H1 (cell line): ENCODE measurements around the gene GRHL3. TPM values are rescaled to one million over a fixed set of nuclear protein-coding genes. Genes with fewer than 3 reads are reported as not detected.
A peak's percentile ranks its signal among the peaks of the same experiment; 100 is the strongest.

Experiments
- CTCF ChIA-PET: fragments of 300-600 bp; sonication (Branson Sonifier 250); formaldehyde crosslinking; loops from one replicate; lab custom pipeline; 2021; ENCODE audit not compliant: partially characterized antibody; lab: Charles Lee
- POLR2A ChIA-PET: fragments of 300-600 bp; sonication (Branson Sonifier 250); formaldehyde crosslinking; loops from one replicate; lab custom pipeline; 2021; ENCODE audit warnings: inconsistent platforms; ENCODE audit not compliant: partially characterized antibody; lab: Charles Lee
- DNase-seq, 2 experiments: peaks; one replicate each; pipeline versions ENCODE4 v3.0.0 to v3.0.0-alpha.2; 2010 to 2022; ENCODE audit warnings: low spot score in 2 of 2, low read depth in 1 of 2, mixed read lengths in 1 of 2
- FAIRE-seq: peaks from 2 replicates; lab custom pipeline; 2011; peaks lifted over from hg19 to GRCh38; lab: Jason Lieb, UNC
- H2AFZ ChIP-seq: 2 replicates; pipeline ENCODE4 v1.8.1; 2012; ENCODE audit warnings: low read length, inconsistent platforms
- H2AK5ac ChIP-seq: 2 replicates; pipeline ENCODE4 v1.6.1; 2013; ENCODE audit warnings: low read depth, low read length
- H2BK120ac ChIP-seq: replicated peaks from 2 replicates; pipeline ENCODE3; 2013; ENCODE audit warnings: low read depth, low read length, inconsistent platforms
- H2BK12ac ChIP-seq: 2 replicates; pipeline ENCODE4 v1.6.1; 2013; ENCODE audit warnings: low read depth, low read length
- H2BK15ac ChIP-seq: 2 replicates; pipeline ENCODE4 v1.6.1; 2013; ENCODE audit warnings: low read length
- H2BK20ac ChIP-seq: 2 replicates; pipeline ENCODE4 v1.6.1; 2013; ENCODE audit warnings: low read length
- H2BK5ac ChIP-seq: 2 replicates; pipeline ENCODE4 v1.6.1; 2013; ENCODE audit warnings: low read depth, low read length
- H3K14ac ChIP-seq: 2 replicates; pipeline ENCODE4 v1.6.1; 2013; ENCODE audit warnings: inconsistent platforms; ENCODE audit not compliant: insufficient read length
- H3K18ac ChIP-seq: 2 replicates; pipeline ENCODE4 v1.6.1; 2013; ENCODE audit warnings: low read length; ENCODE audit errors: extremely low read depth
- H3K23ac ChIP-seq: 2 replicates; pipeline ENCODE4 v1.6.1; 2013; ENCODE audit warnings: inconsistent platforms; ENCODE audit not compliant: insufficient read length
- H3K23me2 ChIP-seq: 2 replicates; pipeline ENCODE4 v1.6.1; 2013; ENCODE audit warnings: low read depth, low read length
- H3K27ac ChIP-seq: 2 replicates; pipeline ENCODE4 v1.6.1; 2011; ENCODE audit warnings: low read depth, low read length, inconsistent platforms
- H3K27me3 ChIP-seq, 4 experiments: replicated peaks in 1 of 4; 1 replicate in 1 of 4; 2 replicates in 3 of 4; pipeline versions ENCODE4 v1.6.1 to v1.8.1; 2011 to 2013; ENCODE audit warnings: low read length in 3 of 4, mild to moderate bottlenecking in 3 of 4, inconsistent platforms in 2 of 4, mixed read lengths in 2 of 4, moderate library complexity in 1 of 4; ENCODE audit not compliant: control insufficient read depth in 3 of 4, insufficient read depth in 3 of 4; ENCODE audit errors: extremely low read depth in 1 of 4
- H3K36me3 ChIP-seq, 4 experiments: 2 replicates each; pipeline versions ENCODE4 v1.6.1 to v1.8.1; 2011 to 2013; ENCODE audit warnings: mild to moderate bottlenecking in 4 of 4, low read length in 3 of 4, moderate library complexity in 2 of 4, control low read depth in 1 of 4, inconsistent platforms in 1 of 4; ENCODE audit not compliant: insufficient read depth in 4 of 4, control insufficient read depth in 2 of 4
- H3K4ac ChIP-seq: replicated peaks from 2 replicates; pipeline ENCODE3; 2013; ENCODE audit warnings: low read length, low read depth, mixed read lengths, inconsistent platforms; ENCODE audit not compliant: insufficient read length
- H3K4me1 ChIP-seq, 4 experiments: replicated peaks in 1 of 4; 1 replicate in 1 of 4; 2 replicates in 3 of 4; pipeline versions ENCODE4 v1.6.1 to v1.8.1; 2011 to 2013; ENCODE audit warnings: low read length in 3 of 4, inconsistent platforms in 2 of 4, mixed read lengths in 1 of 4; ENCODE audit not compliant: insufficient read depth in 4 of 4, control insufficient read depth in 3 of 4
- H3K4me2 ChIP-seq, 2 experiments: 2 replicates each; pipeline versions ENCODE4 v1.6.1 to v1.8.1; 2011 to 2013; ENCODE audit warnings: low read depth in 2 of 2, low read length in 2 of 2, control low read depth in 1 of 2, inconsistent platforms in 1 of 2, mild to moderate bottlenecking in 1 of 2; ENCODE audit not compliant: insufficient read depth in 1 of 2
- H3K4me3 ChIP-seq, 4 experiments: fragments of 200-600, 300-600 bp in 1 of 4; sonication (generic), shearing (Covaris generic), sonication (Bioruptor Twin) in 1 of 4; 2 replicates each; pipeline versions ENCODE4 v1.5.1 to v1.8.1; 2011 to 2016; ENCODE audit warnings: low read length in 4 of 4, low read depth in 3 of 4, control low read depth in 2 of 4, inconsistent platforms in 2 of 4, mild to moderate bottlenecking in 2 of 4, mixed read lengths in 1 of 4, moderate library complexity in 1 of 4; ENCODE audit not compliant: insufficient read depth in 2 of 4; ENCODE audit errors: extremely low read depth in 1 of 4
- H3K56ac ChIP-seq: replicated peaks from 2 replicates; pipeline ENCODE3; 2013; ENCODE audit warnings: low read depth, mild to moderate bottlenecking, mixed read lengths, low read length, inconsistent platforms; ENCODE audit not compliant: insufficient read length
- H3K79me1 ChIP-seq: 2 replicates; pipeline ENCODE4 v1.6.1; 2013; ENCODE audit warnings: low read depth, low read length, control low read depth
- H3K79me2 ChIP-seq, 2 experiments: 2 replicates each; pipeline versions ENCODE4 v1.6.1 to v1.8.1; 2012 to 2013; ENCODE audit warnings: low read length in 2 of 2, mild to moderate bottlenecking in 2 of 2, inconsistent platforms in 1 of 2; ENCODE audit not compliant: insufficient read depth in 2 of 2, control insufficient read depth in 1 of 2
- H3K9ac ChIP-seq, 4 experiments: replicated peaks in 1 of 4; 1 replicate in 1 of 4; 2 replicates in 3 of 4; pipeline versions ENCODE4 v1.6.1 to v1.8.1; 2011 to 2013; ENCODE audit warnings: low read depth in 3 of 4, low read length in 3 of 4, control low read depth in 2 of 4, mild to moderate bottlenecking in 2 of 4, moderate library complexity in 2 of 4, inconsistent platforms in 1 of 4; ENCODE audit errors: extremely low read depth in 1 of 4
- H3K9me3 ChIP-seq, 2 experiments: 2 replicates each; pipeline versions ENCODE4 v1.6.1 to v1.8.1; 2012 to 2013; ENCODE audit warnings: mild to moderate bottlenecking in 2 of 2, moderate library complexity in 2 of 2, control low read depth in 1 of 2, inconsistent platforms in 1 of 2, low read depth in 1 of 2, low read length in 1 of 2, mixed read lengths in 1 of 2; ENCODE audit not compliant: insufficient read depth in 2 of 2
- H4K20me1 ChIP-seq, 2 experiments: replicated peaks in 1 of 2; 2 replicates each; pipeline versions ENCODE3 to v1.8.1; 2011 to 2013; ENCODE audit warnings: inconsistent platforms in 2 of 2, low read length in 2 of 2, mild to moderate bottlenecking in 1 of 2; ENCODE audit not compliant: insufficient read depth in 2 of 2, control insufficient read depth in 1 of 2
- H4K5ac ChIP-seq: 2 replicates; pipeline ENCODE4 v1.6.1; 2013; ENCODE audit warnings: low read length, low read depth, mixed read lengths, inconsistent platforms; ENCODE audit not compliant: insufficient read length
- H4K8ac ChIP-seq: 2 replicates; pipeline ENCODE4 v1.8.0; 2013; ENCODE audit warnings: mild to moderate bottlenecking, moderate library complexity, low read length, inconsistent platforms; ENCODE audit not compliant: insufficient read depth; ENCODE audit errors: extremely low read depth
- H4K91ac ChIP-seq: replicated peaks from 2 replicates; pipeline ENCODE3; 2013; ENCODE audit warnings: low read length, mixed read lengths, inconsistent platforms; ENCODE audit not compliant: insufficient read length
- BCL11A ChIP-seq, 2 experiments: IDR thresholded peaks; one replicate each; pipeline ENCODE4 v1.6.1; 2011; ENCODE audit warnings: low read depth in 2 of 2, low read length in 2 of 2, mild to moderate bottlenecking in 2 of 2
- CBX8 ChIP-seq: fragments of 300-800, 300-1000 bp; sonication (generic); IDR thresholded peaks from 2 replicates; pipeline ENCODE4 v1.7.1; 2016; ENCODE audit warnings: low read depth, low read length, borderline replicate concordance
- CEBPB ChIP-seq: IDR thresholded peaks from 2 replicates; pipeline ENCODE4 v1.6.1; 2012; ENCODE audit warnings: low read depth, low read length
- CTCF ChIP-seq, 3 experiments: IDR thresholded peaks; 1 replicate in 2 of 3; 2 replicates in 1 of 3; pipeline versions ENCODE4 v1.5.1 to v1.6.1; 2011; ENCODE audit warnings: low read length in 3 of 3, mild to moderate bottlenecking in 3 of 3, inconsistent platforms in 2 of 3, low read depth in 1 of 3, moderate library complexity in 1 of 3; ENCODE audit not compliant: insufficient read depth in 1 of 3; ENCODE audit errors: control extremely low read depth in 1 of 3
- FOSL1 ChIP-seq: IDR thresholded peaks from 2 replicates; pipeline ENCODE4 v1.6.1; 2011; ENCODE audit warnings: mild to moderate bottlenecking, low read depth, low read length, moderate library complexity; ENCODE audit not compliant: insufficient read depth
- POLR2AphosphoS5 ChIP-seq: IDR thresholded peaks from 2 replicates; pipeline ENCODE4 v1.6.1; 2011; ENCODE audit warnings: low read depth, low read length
- POU5F1 ChIP-seq: IDR thresholded peaks from 2 replicates; pipeline ENCODE4 v1.6.1; 2011; ENCODE audit warnings: low read depth, mild to moderate bottlenecking, low read length, moderate library complexity
- SP1 ChIP-seq: IDR thresholded peaks from 2 replicates; pipeline ENCODE4 v1.6.1; 2011; ENCODE audit warnings: low read depth, low read length
- SP4 ChIP-seq: IDR thresholded peaks from 2 replicates; pipeline ENCODE4 v1.6.1; 2012; ENCODE audit warnings: low read length, inconsistent platforms
- TAF7 ChIP-seq: optimal IDR thresholded peaks from 2 replicates; pipeline ENCODE3; 2011; ENCODE audit warnings: low read depth, mild to moderate bottlenecking, inconsistent platforms, low read length, moderate library complexity, borderline replicate concordance
- WGBS, 2 experiments: shearing (Covaris generic) in 1 of 2; methylation state at CpG; one replicate each; pipeline versions ENCODE4 v1.1.6 to v1.1.7; 2013 to 2015; ENCODE audit warnings: low lambda C conversion rate in 2 of 2, mixed read lengths in 2 of 2, inconsistent platforms in 1 of 2, low coverage in 1 of 2, missing lambda C conversion rate in 1 of 2; ENCODE audit not compliant: insufficient replicate concordance in 2 of 2, insufficient coverage in 1 of 2, insufficient read length in 1 of 2; ENCODE audit errors: extremely low coverage in 1 of 2, missing lambda C conversion rate in 1 of 2; 5-methylcytosine and 5-hydroxymethylcytosine counted together
- polyA plus RNA-seq, 7 experiments: library from polyadenylated mRNA; depleted of rRNA in 3 of 7; stranded (reverse) in 5 of 7; unstranded in 2 of 7; fragments of >200 nt in 5 of 7; fragments of 200-250 nt in 2 of 7; gene quantifications; 1 replicate in 5 of 7; 2 replicates in 1 of 7; 4 replicates in 1 of 7; pipeline versions ENCODE4 v1.2.1 to v1.2.3, GENCODE V29; 2011 to 2013; ENCODE audit warnings: missing spikeins in 2 of 7, mixed read lengths in 2 of 7
- total RNA-seq: library from RNA; stranded (reverse); fragmentation: NEBNext Ultra II Directional; extraction: Animal tissue kit (Norgen Biotek cat#: 25700); gene quantifications from 2 replicates; pipeline ENCODE4 v1.2.1, GENCODE V29; 2021

Gene GRHL3
- total and polyA plus RNA-seq, 2 of the 8 experiments (the other 6 are each of a cell fraction or from before 2014, with no cell fraction given): 0.80 to 1.8 TPM

DNA sequence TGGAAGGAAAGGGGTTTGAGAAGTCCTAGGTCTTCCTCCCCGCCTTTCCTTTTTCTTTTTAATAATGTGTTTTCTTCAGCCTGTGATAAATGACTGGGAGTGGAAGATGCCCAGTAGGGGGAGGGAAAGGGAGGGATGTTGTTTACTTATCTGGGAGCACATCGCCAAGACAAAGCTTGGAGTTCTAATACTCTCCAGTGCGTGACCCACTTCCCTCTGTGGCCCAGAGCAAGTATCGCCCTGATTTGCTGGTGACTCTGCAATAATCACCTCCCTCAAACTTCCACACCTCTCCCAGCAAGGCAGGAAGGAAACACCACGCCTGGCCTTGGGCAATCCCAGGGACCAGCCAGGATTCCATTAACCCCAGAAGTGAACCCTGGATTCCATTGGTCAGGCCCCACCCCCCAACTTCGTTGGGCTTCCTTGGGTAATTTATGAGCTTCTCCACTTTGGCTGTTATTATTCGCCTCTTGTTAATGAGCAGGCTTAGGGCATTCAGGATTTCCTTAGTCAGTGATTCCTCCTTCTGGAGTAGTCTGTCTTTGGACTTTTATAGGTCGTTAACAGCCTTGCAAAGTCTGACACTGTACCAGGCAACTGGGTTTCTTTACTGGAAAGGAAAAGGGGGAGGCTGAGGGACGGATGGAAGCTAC lies 24.3 kb upstream of the GRHL3 start:
- Histone ChIP-seq H4K8ac (no peak overlapping the region), H3K56ac (no peak overlapping the region), H4K91ac (no peak overlapping the region), H3K79me2 (no peaks in the 10 kb centered on the region), H3K23me2 (no peaks in the 10 kb centered on the region; the same call in 1 of the 2 replicates), H2AFZ (peak overlapping the region; percentile 66), H3K9me3 (no peaks in the 10 kb centered on the region), H3K79me1 (no peaks in the 10 kb centered on the region), H3K4me3 (no peak overlapping the region), H2BK15ac (0 out of 2 replicates have a peak overlapping the region, but pooled peaks have one; percentile 24), H4K20me1 (no peaks in the 10 kb centered on the region), H3K27me3 (no peaks in the 10 kb centered on the region), H3K4me2 (no peak overlapping the region), H3K9ac (no peak overlapping the region), H3K4me1 (peaks cover 2 to 18% (median 7%) of the 10 kb centered on the region in 4 experiments; a peak in 6 of 7 replicates), H2AK5ac (no peak overlapping the region), H3K18ac (no peak overlapping the region; the same call in 1 of the 2 replicates), H2BK120ac (no peak overlapping the region), H3K23ac (no peak overlapping the region), H2BK12ac (peak overlapping the region; percentile 72), H3K36me3 (no peaks in the 10 kb centered on the region), H2BK20ac (peak overlapping the region; percentile 94), H4K5ac (no peak overlapping the region), H3K4ac (no peak overlapping the region), H3K27ac (no peak overlapping the region), H3K14ac (no peak overlapping the region), H2BK5ac (peak overlapping the region; percentile 6; the same call in 1 of the 2 replicates)
- ChIA-PET POLR2A (interaction anchor here (1.5 to 1.6 kb wide), 2 partner anchors 14 to 144 kb away, joined by 4 read pairs; no protein-coding TSS in a partner anchor), CTCF (interaction anchor here (1.2 to 5.7 kb wide), 10 partner anchors 9 to 98 kb away, joined by 3 to 28 read pairs (median 4); no protein-coding TSS in a partner anchor)
- FAIRE-seq: no peak
- DNase-seq: no peak
- WGBS, 2 experiments: 66% methylated on average over 9 of the region's 9 CpGs; no CpG with 5 or more reads in 1 of the 2 experiments
- TF ChIP-seq CBX8 (no peak), SP1 (no peak), CEBPB (no peak), POLR2AphosphoS5 (no peak), CTCF (IDR thresholded peaks at IDR 0.05; ENCODE audit: control extremely low read depth in 1 of 3, insufficient read depth in 1 of 3, low read depth in 1 of 3, low read length in 3 of 3) (no peak), BCL11A (IDR thresholded peaks at IDR 0.05; ENCODE audit: low read depth in 2 of 2, low read length in 2 of 2) (no peak), POU5F1 (no peak), TAF7 (no peak), SP4 (no peak), FOSL1 (no peak)
